ENCODE data around the gene INSYN1. TPM values are rescaled to one million over a fixed set of nuclear protein-coding genes. Genes with fewer than 3 reads are reported as not detected.
"Not testable (repeated sequence)": the region's sequence is repeated elsewhere in the genome, so short reads cannot be mapped to it uniquely, and the experiment has no call there.

INSYN1 gene
- polyA plus RNA-seq, 4 donors = 14.3 to 28.0 (median 24.7) TPM

GRCh38 chr15:73750951-73751350 is 2.2 kb downstream of the INSYN1 start:
- no peak for DNase-seq (ENCODE audit: low read depth in 4 of 4, low spot score in 2 of 4)

- DNase-seq (ENCODE audit: low read depth in 4 of 4, low spot score in 2 of 4) = no peak
Observed at GRCh38 chr15:73750438-73750837, 2.7 kb downstream of the INSYN1 start.

- no peak for DNase-seq (ENCODE audit: low read depth in 4 of 4, low spot score in 2 of 4)
Observed at GRCh38 chr15:73749971-73750370, 3.2 kb downstream of the INSYN1 start.

- no peak for DNase-seq (ENCODE audit: low read depth in 4 of 4, low spot score in 2 of 4)
Observed at GRCh38 chr15:73749533-73749932, 3.6 kb downstream of the INSYN1 start.

- DNase-seq (ENCODE audit: low read depth in 4 of 4, low spot score in 2 of 4) = no peak
Observed at GRCh38 chr15:73748730-73749129, 4.4 kb downstream of the INSYN1 start.

- no peak for DNase-seq (ENCODE audit: low read depth in 4 of 4, low spot score in 2 of 4)
Observed at GRCh38 chr15:73747847-73748590, 5.1 kb downstream of the INSYN1 start.

GRCh38 chr15:73746883-73747282 is 6.3 kb downstream of the INSYN1 start:
- DNase-seq (ENCODE audit: low read depth in 4 of 4, low spot score in 2 of 4) = no peak

GRCh38 chr15:73746261-73746660 is 6.9 kb downstream of the INSYN1 start:
- no peak for DNase-seq (ENCODE audit: low read depth in 4 of 4, low spot score in 2 of 4)

- DNase-seq (ENCODE audit: low read depth in 4 of 4, low spot score in 2 of 4) = no peak
Observed at GRCh38 chr15:73745073-73745472, 8.1 kb downstream of the INSYN1 start.

- no peak for DNase-seq (ENCODE audit: low read depth in 4 of 4, low spot score in 2 of 4)
Observed at GRCh38 chr15:73744293-73744692, 8.9 kb downstream of the INSYN1 start.

GRCh38 chr15:73741321-73741836 is 11.8 kb downstream of the INSYN1 start:
- no peak for DNase-seq (ENCODE audit: low read depth in 4 of 4, low spot score in 2 of 4)

- DNase-seq (ENCODE audit: low read depth in 4 of 4, low spot score in 2 of 4) = no peak
Observed at GRCh38 chr15:73740152-73741048, 12.8 kb downstream of the INSYN1 start.

GRCh38 chr15:73737535-73737934 is 15.6 kb downstream of the INSYN1 start:
- DNase-seq (ENCODE audit: low read depth in 4 of 4, low spot score in 2 of 4) = no peak

GRCh38 chr15:73732930-73733329 is 20.2 kb downstream of the INSYN1 start:
- no peak for DNase-seq (ENCODE audit: low read depth in 4 of 4, low spot score in 2 of 4)

GRCh38 chr15:73732051-73732450 is 21.1 kb downstream of the INSYN1 start:
- not testable (repeated sequence) for DNase-seq (ENCODE audit: low read depth in 4 of 4, low spot score in 2 of 4)

GRCh38 chr15:73727330-73727976 is 25.7 kb downstream of the INSYN1 start:
- no peak for DNase-seq (ENCODE audit: low read depth in 4 of 4, low spot score in 2 of 4)

- DNase-seq (ENCODE audit: low read depth in 4 of 4, low spot score in 2 of 4) = no peak
Observed at GRCh38 chr15:73724212-73724611, 28.9 kb downstream of the INSYN1 start.

- no peak for DNase-seq (ENCODE audit: low read depth in 4 of 4, low spot score in 2 of 4)
Observed at GRCh38 chr15:73723191-73723590, 30.0 kb downstream of the INSYN1 start.

- DNase-seq (ENCODE audit: low read depth in 4 of 4, low spot score in 2 of 4) = no peak
Observed at GRCh38 chr15:73722425-73722824, 30.7 kb downstream of the INSYN1 start.

GRCh38 chr15:73718694-73719093 is 34.5 kb downstream of the INSYN1 start:
- DNase-seq (ENCODE audit: low read depth in 4 of 4, low spot score in 2 of 4) = no peak

GRCh38 chr15:73717802-73718201 is 35.3 kb downstream of the INSYN1 start:
- no peak for DNase-seq (ENCODE audit: low read depth in 4 of 4, low spot score in 2 of 4)
